HEK293T (cell line): ENCODE data around the gene PCDH20.

Experiments used
- ARNT ChIP-seq: fragments of 450-650 bp; IDR thresholded peaks from 2 replicates; pipeline ENCODE4 v1.6.1; 2017; ENCODE audit warnings: mild to moderate bottlenecking
- BHLHE40 ChIP-seq: fragments of 450-650 bp; IDR thresholded peaks from 2 replicates; pipeline ENCODE4 v1.6.1; 2016; ENCODE audit warnings: mild to moderate bottlenecking, moderate library complexity, borderline replicate concordance
- ELF4 ChIP-seq: fragments of 450-650 bp; IDR thresholded peaks from 2 replicates; pipeline ENCODE4 v1.6.1; 2017; ENCODE audit warnings: antibody characterized with exemption
- FOXA1 ChIP-seq: fragments of 450-650 bp; IDR thresholded peaks from 2 replicates; pipeline ENCODE4 v1.6.1; 2016; ENCODE audit warnings: mild to moderate bottlenecking
- FOXK2 ChIP-seq: fragments of 450-650 bp; IDR thresholded peaks from 2 replicates; pipeline ENCODE4 v1.6.1; 2016; ENCODE audit warnings: mild to moderate bottlenecking
- FOXM1 ChIP-seq: fragments of 450-650 bp; IDR thresholded peaks from 2 replicates; pipeline ENCODE4 v1.6.1; 2017; ENCODE audit warnings: mild to moderate bottlenecking, borderline replicate concordance
- HDGF ChIP-seq: fragments of 450-650 bp; IDR thresholded peaks from 2 replicates; pipeline ENCODE4 v1.6.1; 2017; ENCODE audit warnings: antibody characterized with exemption, borderline replicate concordance
- LEF1 ChIP-seq: fragments of 450-650 bp; IDR thresholded peaks from 2 replicates; pipeline ENCODE4 v1.6.1; 2017; ENCODE audit warnings: mild to moderate bottlenecking, borderline replicate concordance
- SP1 ChIP-seq: fragments of 450-650 bp; IDR thresholded peaks from 2 replicates; pipeline ENCODE4 v1.6.1; 2017
- SUZ12 ChIP-seq: fragments of 450-650 bp; IDR thresholded peaks from 2 replicates; pipeline ENCODE4 v1.6.1; 2016; ENCODE audit warnings: mild to moderate bottlenecking
- TARDBP ChIP-seq: fragments of 450-650 bp; IDR thresholded peaks from 2 replicates; pipeline ENCODE4 v1.6.1; 2016
- ZNF384 ChIP-seq: fragments of 450-650 bp; IDR thresholded peaks from 2 replicates; pipeline ENCODE4 v1.6.1; 2016

DNA sequence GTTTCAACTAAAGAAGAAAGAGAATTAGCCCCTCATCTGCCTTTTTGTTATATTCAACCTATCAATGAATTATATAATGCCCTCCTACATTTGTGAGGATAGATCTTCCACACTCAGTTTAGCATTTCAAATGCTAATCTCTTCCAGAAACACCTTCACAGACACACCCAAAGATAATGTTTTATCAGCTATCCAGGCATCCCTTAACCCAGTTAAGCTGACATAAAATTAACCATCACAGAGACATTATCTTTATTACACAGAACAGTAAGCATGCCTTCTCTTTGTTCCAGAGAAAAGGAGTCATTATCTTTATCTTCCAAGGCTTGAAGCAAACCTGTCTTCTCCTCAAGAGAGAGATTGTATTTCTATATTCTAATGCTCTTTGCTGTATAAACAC, 53.1 kb downstream of the PCDH20 start:
- TF ChIP-seq SP1 (no peak), LEF1 (no peak), FOXM1 (no peak), FOXK2 (no peak), SUZ12 (no peak), BHLHE40 (no peak), TARDBP (no peak), FOXA1 (no peak), ZNF384 (no peak), ELF4 (no peak), HDGF (no peak), ARNT (no peak)
